ENCODE results near the gene B4GALT4. TPM values are rescaled to one million over a fixed set of nuclear protein-coding genes. Genes with fewer than 3 reads are reported as not detected.

Gene B4GALT4
- total RNA-seq, 1 donor from 2014 or later = 13.5 TPM

- H3K27ac ChIP-seq = no peak overlapping the region
- no peak overlapping the region for H3K4me3 ChIP-seq
- H3K9me3 ChIP-seq = no peaks in the 10 kb centered on the region
- intact Hi-C loops (cut with DNase I) = no loop called here
- TF ChIP-seq CTCF (IDR thresholded peaks at IDR 0.05) = no peak
- peaks cover 35% of the 10 kb centered on the region for H3K4me1 ChIP-seq
- DNase-seq (no peak), ATAC-seq (no peak)
- peaks cover 48% of the 10 kb centered on the region for H3K36me3 ChIP-seq
- no peaks in the 10 kb centered on the region for H3K27me3 ChIP-seq (ENCODE audit: low read depth)
Measured at GRCh38 chr3:119235151-119235550, 5.5 kb downstream of the B4GALT4 start.

- DNase-seq = no peak
- no peak for ATAC-seq
- H3K36me3 ChIP-seq = peaks cover 53% of the 10 kb centered on the region
- intact Hi-C loops (cut with DNase I) = no loop called here
- TF ChIP-seq CTCF (IDR thresholded peaks at IDR 0.05) = no peak
- H3K27ac ChIP-seq = no peak overlapping the region
- no peaks in the 10 kb centered on the region for H3K9me3 ChIP-seq
- peaks cover 30% of the 10 kb centered on the region for H3K4me1 ChIP-seq
- no peaks in the 10 kb centered on the region for H3K27me3 ChIP-seq (ENCODE audit: low read depth)
- H3K4me3 ChIP-seq = no peak overlapping the region
Measured at GRCh38 chr3:119234610-119235009, 6.1 kb downstream of the B4GALT4 start.

GRCh38 chr3:119230745-119231144 lies 9.9 kb downstream of the B4GALT4 start:
- Histone ChIP-seq H3K4me3 (no peak overlapping the region), H3K27ac (no peak overlapping the region), H3K36me3 (peaks cover 79% of the 10 kb centered on the region), H3K4me1 (peaks cover 11% of the 10 kb centered on the region), H3K9me3 (no peaks in the 10 kb centered on the region), H3K27me3 (ENCODE audit: low read depth) (no peaks in the 10 kb centered on the region)
- TF ChIP-seq CTCF (IDR thresholded peaks at IDR 0.05) = no peak
- DNase-seq (no peak), ATAC-seq (no peak)
- intact Hi-C loops (cut with DNase I) = no loop called here

GRCh38 chr3:119230071-119230470 lies 10.6 kb downstream of the B4GALT4 start:
- Histone ChIP-seq H3K27ac (no peak overlapping the region), H3K4me1 (peaks cover 6% of the 10 kb centered on the region), H3K27me3 (ENCODE audit: low read depth) (no peaks in the 10 kb centered on the region), H3K36me3 (peaks cover 72% of the 10 kb centered on the region), H3K4me3 (no peak overlapping the region), H3K9me3 (no peaks in the 10 kb centered on the region)
- intact Hi-C loops (cut with DNase I) = no loop called here
- ATAC-seq = no peak
- DNase-seq = no peak
- TF ChIP-seq CTCF (IDR thresholded peaks at IDR 0.05) = no peak

- DNase-seq (no peak), ATAC-seq (no peak)
- no peaks in the 10 kb centered on the region for H3K27me3 ChIP-seq (ENCODE audit: low read depth)
- H3K4me1 ChIP-seq = no peaks in the 10 kb centered on the region
- H3K36me3 ChIP-seq = peaks cover 67% of the 10 kb centered on the region
- no peaks in the 10 kb centered on the region for H3K9me3 ChIP-seq
- intact Hi-C loops (cut with DNase I) = no loop called here
- no peak overlapping the region for H3K4me3 ChIP-seq
- no peak overlapping the region for H3K27ac ChIP-seq
- no peak for TF ChIP-seq CTCF (IDR thresholded peaks at IDR 0.05)
Measured at GRCh38 chr3:119229190-119229589, 11.5 kb downstream of the B4GALT4 start.

All from lower lobe of right lung (tissue), 2 donors.